Activated naive CD4-positive, alpha-beta T cell treated with anti-CD3 and anti-CD28 coated beads for 36 hours (primary cell): Measurements from ENCODE around the gene SLC22A12. TPM values are rescaled to one million over a fixed set of nuclear protein-coding genes. Genes with fewer than 3 reads are reported as not detected.
"Not testable (repeated sequence)": the region's sequence is repeated elsewhere in the genome, so short reads cannot be mapped to it uniquely, and the experiment has no call there.

ENCODE experiments used
- CTCF ChIA-PET: fragments of 350-600 bp; sonication (Branson Sonifier 250); formaldehyde crosslinking; loops from one replicate; lab custom pipeline; 2021; ENCODE audit warnings: antibody characterized with exemption; lab: Charles Lee
- DNase-seq: peaks from one replicate; pipeline ENCODE4 v3.0.0-alpha.2; 2020
- H3K27ac Mint-ChIP-seq: one replicate; pipeline ENCODE4 v1.8.0; 2021; ENCODE audit warnings: mild to moderate bottlenecking, mixed read lengths
- H3K27me3 Mint-ChIP-seq: one replicate; pipeline ENCODE4 v1.8.0; 2021; ENCODE audit warnings: low read depth, mixed read lengths
- H3K36me3 Mint-ChIP-seq: one replicate; pipeline ENCODE4 v1.8.0; 2021; ENCODE audit warnings: low read depth, mixed read lengths
- H3K4me1 Mint-ChIP-seq: one replicate; pipeline ENCODE4 v1.8.0; 2021; ENCODE audit warnings: low read depth, mixed read lengths
- H3K4me3 Mint-ChIP-seq: one replicate; pipeline ENCODE4 v1.8.0; 2021; ENCODE audit warnings: mild to moderate bottlenecking, moderate library complexity, mixed read lengths
- H3K9me3 Mint-ChIP-seq: one replicate; pipeline ENCODE4 v1.8.0; 2021; ENCODE audit warnings: mixed read lengths
- intact Hi-C: fragments of 100-400 bp; cut with micrococcal nuclease; formaldehyde crosslinking; loops from one replicate; pipeline ENCODE4 v1.15.1; 2023
- total RNA-seq, 2 experiments: library from RNA; stranded (reverse); gene quantifications; one replicate each; pipeline ENCODE4 v1.2.3, GENCODE V29; 2021

The SLC22A12 gene
- total RNA-seq, 2 experiments from 2014 or later, result not detected

DNA sequence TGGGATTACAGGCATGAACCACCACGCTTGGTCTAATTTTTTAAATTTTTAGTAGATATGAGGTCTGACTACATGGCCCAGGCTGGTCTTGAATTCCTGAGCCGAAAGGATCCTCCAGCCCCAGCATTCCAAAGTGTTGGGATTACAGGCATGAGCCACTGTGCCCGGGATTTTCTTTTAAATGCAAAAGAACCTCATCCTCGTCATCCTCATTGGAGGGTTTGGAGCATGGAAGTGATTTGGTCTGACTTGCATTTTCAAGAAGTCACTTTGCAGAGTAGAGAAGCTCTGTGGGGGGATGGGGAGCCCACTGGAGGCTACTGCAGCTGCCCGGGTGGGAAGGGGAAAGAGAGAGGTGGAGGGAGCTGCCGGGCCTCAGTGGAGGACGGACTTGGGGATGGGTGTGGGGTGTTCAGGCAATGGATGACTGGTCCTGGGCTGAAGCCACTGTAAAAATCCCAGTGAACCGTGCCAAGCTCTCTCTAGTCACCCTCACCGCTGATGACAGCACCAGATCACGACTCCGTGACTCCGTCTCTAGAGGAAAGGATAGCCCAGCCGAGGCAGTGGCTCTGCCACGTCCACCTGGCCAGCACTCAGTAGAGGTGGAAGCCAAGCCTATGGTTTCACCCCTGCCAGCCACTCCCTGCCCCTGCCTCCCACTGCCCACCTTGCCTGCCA lies 32.8 kb upstream of the SLC22A12 start:
- Mint-ChIP-seq H3K4me1 (no peaks in the 10 kb centered on the region), H3K36me3 (no peaks in the 10 kb centered on the region), H3K27me3 (no peaks in the 10 kb centered on the region), H3K4me3 (no peak overlapping the region), H3K9me3 (no peaks in the 10 kb centered on the region), H3K27ac (no peak overlapping the region)
- intact Hi-C loops, result no loop called here
- no peak for DNase-seq
- CTCF ChIA-PET, result interaction anchor here (0.9 to 1.8 kb wide), 2 partner anchors 95 to 109 kb away, joined by 3 to 7 read pairs; no protein-coding TSS in a partner anchor

DNA sequence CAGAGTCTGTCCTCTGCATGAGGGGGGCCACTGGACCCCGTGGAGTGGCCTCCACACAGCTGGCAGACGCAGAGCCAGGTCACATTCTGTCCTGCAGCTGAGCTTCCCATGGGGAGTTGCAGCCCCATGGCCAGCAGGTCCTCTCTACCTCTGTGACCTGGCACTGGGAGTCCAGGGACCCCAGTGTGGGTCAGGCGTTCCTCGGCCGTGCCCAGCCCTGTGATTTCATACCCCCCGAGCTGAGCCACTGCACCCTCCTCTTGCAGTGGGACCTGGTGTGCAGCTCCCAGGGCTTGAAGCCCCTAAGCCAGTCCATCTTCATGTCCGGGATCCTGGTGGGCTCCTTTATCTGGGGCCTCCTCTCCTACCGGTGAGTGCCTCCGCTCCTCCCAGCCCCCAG lies 32.2 kb upstream of the SLC22A12 start:
- DNase-seq, result no peak
- CTCF ChIA-PET, result interaction anchor here (1.8 kb wide), 1 partner anchor 110 kb away, joined by 7 read pairs; no protein-coding TSS in a partner anchor
- Mint-ChIP-seq H3K4me1 (no peaks in the 10 kb centered on the region), H3K4me3 (no peak overlapping the region), H3K27me3 (no peaks in the 10 kb centered on the region), H3K9me3 (no peaks in the 10 kb centered on the region), H3K36me3 (no peaks in the 10 kb centered on the region), H3K27ac (no peak overlapping the region)
- intact Hi-C loops, result no loop called here

DNA sequence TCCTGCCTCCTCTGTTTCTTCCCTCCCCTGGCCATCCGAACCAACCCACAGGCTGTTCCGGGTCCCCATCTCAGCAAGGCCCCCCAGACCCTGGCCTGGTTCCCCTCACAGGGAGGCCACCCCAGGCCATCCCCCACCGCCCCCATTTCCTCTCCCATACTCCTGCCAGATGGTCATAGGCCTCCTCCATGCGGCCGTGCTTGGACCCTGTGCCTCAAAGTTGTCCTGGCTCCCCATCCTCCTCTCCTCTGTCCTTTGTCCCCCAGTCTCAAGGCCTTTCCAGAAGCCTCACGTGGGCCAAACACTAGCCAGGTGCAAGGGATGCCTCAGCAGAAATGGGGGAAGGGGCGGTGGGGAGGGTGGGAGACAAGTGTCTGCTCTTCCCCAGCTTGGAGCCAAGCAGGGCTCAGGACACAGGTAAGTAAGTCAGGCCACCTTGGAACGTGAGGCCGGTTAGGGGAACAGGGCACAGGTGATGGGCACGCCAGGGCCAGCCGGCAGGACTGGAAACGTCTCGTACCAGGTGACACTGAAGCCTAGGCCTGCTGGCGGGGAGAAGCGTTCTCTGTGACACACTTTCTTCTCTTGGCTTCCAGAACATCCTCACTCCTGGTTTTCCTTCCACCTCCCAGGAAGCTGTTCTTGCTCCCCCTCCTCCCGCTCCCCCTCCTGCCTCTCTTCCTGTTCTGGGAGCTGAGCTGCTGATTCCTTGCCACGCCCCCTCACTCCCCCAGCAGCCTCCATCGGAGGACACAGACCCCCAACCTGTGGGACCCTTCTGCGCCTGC lies 31.5 kb upstream of the SLC22A12 start:
- H3K27me3 Mint-ChIP-seq, result no peaks in the 10 kb centered on the region
- intact Hi-C loops, result no loop called here
- CTCF ChIA-PET, result no interaction called here

DNA sequence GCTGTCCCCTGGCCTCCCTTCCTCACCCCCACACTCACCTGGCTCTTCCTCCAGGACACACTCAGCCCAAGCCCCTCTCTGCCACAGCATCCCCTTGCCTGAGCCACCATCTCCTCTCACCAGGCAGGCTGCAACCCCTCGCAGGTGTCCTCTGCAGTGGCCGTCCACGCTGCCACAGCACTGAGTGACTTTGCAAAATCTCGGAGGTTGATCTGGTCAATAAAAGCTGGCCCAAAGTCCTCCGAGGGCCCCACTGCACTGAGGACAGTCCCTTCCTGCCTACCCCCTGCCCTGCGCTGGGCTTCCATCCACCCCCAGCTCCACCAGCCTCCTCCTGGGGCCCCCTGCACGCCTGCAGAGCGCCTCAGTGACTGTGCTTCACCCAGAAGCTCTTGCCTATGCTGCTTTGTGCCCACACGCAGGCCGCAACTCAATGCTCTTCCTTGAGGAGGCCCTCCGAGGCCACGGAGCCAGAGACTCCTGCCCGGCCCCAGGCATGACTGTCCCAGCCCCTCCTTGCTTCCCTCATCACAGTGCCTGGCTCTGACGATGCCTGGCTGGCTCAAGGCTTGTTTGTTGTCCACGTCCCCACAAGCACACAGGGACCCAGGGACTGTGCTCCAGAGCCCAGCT lies 30.8 kb upstream of the SLC22A12 start:
- no peaks in the 10 kb centered on the region for H3K27me3 Mint-ChIP-seq

More for the DNA sequence above, 31.5 kb upstream of the SLC22A12 start:
- Mint-ChIP-seq H3K4me1 (no peaks in the 10 kb centered on the region), H3K36me3 (no peaks in the 10 kb centered on the region), H3K27ac (no peak overlapping the region), H3K9me3 (no peaks in the 10 kb centered on the region), H3K4me3 (no peak overlapping the region)
- DNase-seq, result no peak

DNA sequence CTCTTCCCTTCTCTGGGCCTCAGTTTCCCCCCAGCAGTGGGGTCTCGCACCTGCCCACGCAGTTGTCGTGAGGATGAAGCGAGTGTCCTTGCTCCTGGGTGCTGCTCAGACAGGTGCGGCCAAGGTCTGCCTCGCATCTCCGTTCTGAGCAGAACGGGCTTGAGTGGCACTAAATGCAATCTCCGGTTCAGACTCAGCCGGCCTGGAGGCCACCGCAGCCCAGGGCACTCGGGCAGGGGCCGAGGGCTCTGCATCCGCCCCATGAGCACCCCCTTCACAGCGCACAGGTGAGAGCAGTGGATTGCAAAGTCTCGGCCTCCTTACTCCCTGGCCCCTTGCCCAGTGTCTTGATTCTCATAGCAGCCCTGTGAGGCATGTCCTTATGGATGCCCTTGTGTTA lies 30.1 kb upstream of the SLC22A12 start:
- no peaks in the 10 kb centered on the region for H3K4me1 Mint-ChIP-seq
- intact Hi-C loops, result no loop called here
- no peak overlapping the region for H3K4me3 Mint-ChIP-seq
- H3K27me3 Mint-ChIP-seq, result no peaks in the 10 kb centered on the region
- no peak for DNase-seq
- H3K36me3 Mint-ChIP-seq, result no peaks in the 10 kb centered on the region
- H3K27ac Mint-ChIP-seq, result no peak overlapping the region
- CTCF ChIA-PET, result no interaction called here
- H3K9me3 Mint-ChIP-seq, result no peaks in the 10 kb centered on the region

More for the DNA sequence above, 30.8 kb upstream of the SLC22A12 start:
- H3K4me3 Mint-ChIP-seq, result no peak overlapping the region
- CTCF ChIA-PET, result no interaction called here
- H3K9me3 Mint-ChIP-seq, result no peaks in the 10 kb centered on the region
- no peaks in the 10 kb centered on the region for H3K4me1 Mint-ChIP-seq
- no peak for DNase-seq
- H3K36me3 Mint-ChIP-seq, result no peaks in the 10 kb centered on the region
- no peak overlapping the region for H3K27ac Mint-ChIP-seq
- intact Hi-C loops, result no loop called here

DNA sequence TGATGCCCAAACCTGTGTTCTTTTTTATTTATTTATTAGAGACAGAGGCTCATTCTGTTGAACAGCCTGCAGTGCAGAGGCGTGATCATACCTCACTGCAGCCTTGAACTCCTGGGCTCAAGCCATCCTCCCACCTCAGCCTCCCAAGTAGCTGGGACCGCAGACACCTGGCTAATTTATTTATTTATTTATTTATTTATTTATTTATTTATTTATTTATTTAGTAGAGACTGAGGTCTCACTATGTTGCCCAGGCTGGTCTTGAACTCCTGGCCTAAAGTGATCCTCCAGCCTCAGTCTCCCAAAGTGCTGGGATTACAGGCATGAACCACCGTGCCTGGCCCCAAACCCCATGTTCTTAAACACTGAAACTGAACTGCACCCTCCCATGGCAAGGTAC lies 29.6 kb upstream of the SLC22A12 start:
- H3K27me3 Mint-ChIP-seq, intact Hi-C loops, H3K4me3 Mint-ChIP-seq, H3K9me3 Mint-ChIP-seq, H3K27ac Mint-ChIP-seq, CTCF ChIA-PET, H3K36me3 Mint-ChIP-seq, H3K4me1 Mint-ChIP-seq, DNase-seq: not testable (repeated sequence)

DNA sequence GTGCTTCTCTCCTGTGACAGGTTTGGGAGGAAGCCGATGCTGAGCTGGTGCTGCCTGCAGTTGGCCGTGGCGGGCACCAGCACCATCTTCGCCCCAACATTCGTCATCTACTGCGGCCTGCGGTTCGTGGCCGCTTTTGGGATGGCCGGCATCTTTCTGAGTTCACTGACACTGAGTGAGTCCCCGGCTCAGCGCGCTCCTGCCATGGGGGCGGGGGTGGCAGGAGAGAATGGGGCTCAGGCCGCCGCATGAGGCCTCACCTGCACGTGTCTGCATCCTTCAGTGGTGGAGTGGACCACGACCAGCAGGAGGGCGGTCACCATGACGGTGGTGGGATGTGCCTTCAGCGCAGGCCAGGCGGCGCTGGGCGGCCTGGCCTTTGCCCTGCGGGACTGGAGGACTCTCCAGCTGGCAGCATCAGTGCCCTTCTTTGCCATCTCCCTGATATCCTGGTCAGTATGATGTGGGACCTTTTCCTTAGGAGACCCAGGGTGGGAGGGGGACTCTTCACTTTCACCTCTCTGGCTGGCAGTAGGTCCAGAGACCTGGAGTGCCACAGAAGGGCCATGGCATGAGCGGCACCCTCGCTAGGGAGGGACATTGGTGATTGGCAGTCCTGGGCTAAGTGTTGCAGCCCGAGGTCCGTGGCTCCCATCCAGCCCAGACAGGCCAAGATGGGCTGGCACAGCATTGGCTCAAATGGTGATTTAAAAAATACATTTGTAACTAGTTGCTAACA lies 28.9 kb upstream of the SLC22A12 start:
- Mint-ChIP-seq H3K27me3 (no peaks in the 10 kb centered on the region), H3K4me3 (no peak overlapping the region), H3K9me3 (no peaks in the 10 kb centered on the region), H3K36me3 (no peaks in the 10 kb centered on the region), H3K27ac (no peak overlapping the region), H3K4me1 (peaks cover 4% of the 10 kb centered on the region)
- CTCF ChIA-PET, result no interaction called here
- DNase-seq, result no peak
- intact Hi-C loops, result no loop called here

DNA sequence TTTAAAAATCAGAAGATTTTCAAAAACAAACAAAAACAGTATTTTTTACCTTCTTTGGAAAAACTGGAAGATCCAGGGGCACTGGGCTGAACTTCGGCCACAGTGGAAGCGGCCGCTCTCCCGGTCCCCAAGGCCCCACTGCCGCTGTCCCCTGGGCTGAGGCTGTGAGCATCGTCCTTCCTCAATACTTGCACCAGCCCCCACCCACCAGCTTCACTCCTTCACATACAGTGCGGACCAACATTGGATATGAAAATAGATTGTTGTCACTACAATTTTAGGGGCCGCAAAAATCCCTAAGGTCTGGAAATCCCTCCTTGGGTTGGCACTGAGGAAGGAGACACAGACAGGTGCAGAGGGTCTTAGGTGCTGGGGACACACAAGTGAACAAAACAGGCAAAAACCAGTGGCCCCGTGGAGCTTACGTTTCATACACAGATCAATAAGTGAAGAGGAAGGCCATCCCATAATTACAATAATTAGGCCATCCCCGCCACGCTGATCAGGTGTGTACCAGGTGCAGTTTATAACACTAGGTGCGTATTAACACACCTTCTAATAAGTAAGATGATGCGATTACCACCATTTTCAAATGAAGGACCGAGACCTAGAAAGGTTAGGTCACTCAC lies 28.2 kb upstream of the SLC22A12 start:
- Mint-ChIP-seq H3K27ac (no peak overlapping the region), H3K4me3 (no peak overlapping the region), H3K9me3 (no peaks in the 10 kb centered on the region), H3K4me1 (peaks cover 4% of the 10 kb centered on the region), H3K36me3 (no peaks in the 10 kb centered on the region), H3K27me3 (no peaks in the 10 kb centered on the region)
- CTCF ChIA-PET, result no interaction called here
- no peak for DNase-seq
- intact Hi-C loops, result no loop called here

DNA sequence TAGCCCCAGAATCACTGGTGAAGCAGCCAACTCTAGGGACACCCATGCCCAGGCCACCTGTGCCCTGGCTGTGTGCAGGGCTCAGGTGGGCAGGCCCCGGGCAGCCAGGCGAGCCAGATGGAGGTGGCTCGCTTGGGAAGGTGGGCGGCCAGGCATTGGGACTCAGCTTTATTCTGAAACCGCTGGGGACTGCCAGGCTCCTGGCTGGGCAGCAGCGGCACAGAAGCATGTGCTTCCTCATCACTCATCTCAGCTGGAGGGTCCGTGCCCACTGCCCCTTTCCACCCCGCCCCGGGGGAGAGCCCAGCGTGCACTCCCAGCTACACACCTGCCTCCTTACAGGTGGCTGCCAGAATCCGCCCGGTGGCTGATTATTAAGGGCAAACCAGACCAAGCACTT lies 27.1 kb upstream of the SLC22A12 start:
- H3K9me3 Mint-ChIP-seq, result no peaks in the 10 kb centered on the region

DNA sequence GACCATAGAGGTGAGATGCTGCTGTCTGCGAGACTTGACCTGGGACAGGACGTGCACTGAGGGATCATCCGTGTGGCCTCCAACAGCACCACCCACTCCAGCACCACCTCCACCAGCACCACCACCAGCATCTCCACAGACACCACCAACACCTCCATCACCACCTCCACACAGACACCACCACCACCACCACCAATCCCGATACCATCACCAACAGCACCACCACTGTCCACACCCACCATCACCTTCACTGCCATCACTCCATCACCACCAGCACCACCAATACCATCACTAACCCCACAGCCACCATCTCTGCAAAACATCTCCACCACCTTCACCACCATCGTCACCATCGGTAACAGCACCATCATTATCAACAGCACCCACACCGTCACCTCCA lies 26.6 kb upstream of the SLC22A12 start:
- CTCF ChIA-PET, result no interaction called here
- no peak overlapping the region for H3K27ac Mint-ChIP-seq
- no peaks in the 10 kb centered on the region for H3K27me3 Mint-ChIP-seq
- DNase-seq, result no peak
- H3K9me3 Mint-ChIP-seq, result no peaks in the 10 kb centered on the region
- intact Hi-C loops, result no loop called here
- no peaks in the 10 kb centered on the region for H3K36me3 Mint-ChIP-seq
- no peak overlapping the region for H3K4me3 Mint-ChIP-seq
- H3K4me1 Mint-ChIP-seq, result peaks cover 4% of the 10 kb centered on the region

More for the DNA sequence above, 27.1 kb upstream of the SLC22A12 start:
- intact Hi-C loops, result no loop called here
- no peak overlapping the region for H3K4me3 Mint-ChIP-seq
- no peaks in the 10 kb centered on the region for H3K27me3 Mint-ChIP-seq
- H3K36me3 Mint-ChIP-seq, result no peaks in the 10 kb centered on the region
- CTCF ChIA-PET, result no interaction called here
- no peak overlapping the region for H3K27ac Mint-ChIP-seq
- H3K4me1 Mint-ChIP-seq, result peaks cover 4% of the 10 kb centered on the region
- DNase-seq, result no peak

DNA sequence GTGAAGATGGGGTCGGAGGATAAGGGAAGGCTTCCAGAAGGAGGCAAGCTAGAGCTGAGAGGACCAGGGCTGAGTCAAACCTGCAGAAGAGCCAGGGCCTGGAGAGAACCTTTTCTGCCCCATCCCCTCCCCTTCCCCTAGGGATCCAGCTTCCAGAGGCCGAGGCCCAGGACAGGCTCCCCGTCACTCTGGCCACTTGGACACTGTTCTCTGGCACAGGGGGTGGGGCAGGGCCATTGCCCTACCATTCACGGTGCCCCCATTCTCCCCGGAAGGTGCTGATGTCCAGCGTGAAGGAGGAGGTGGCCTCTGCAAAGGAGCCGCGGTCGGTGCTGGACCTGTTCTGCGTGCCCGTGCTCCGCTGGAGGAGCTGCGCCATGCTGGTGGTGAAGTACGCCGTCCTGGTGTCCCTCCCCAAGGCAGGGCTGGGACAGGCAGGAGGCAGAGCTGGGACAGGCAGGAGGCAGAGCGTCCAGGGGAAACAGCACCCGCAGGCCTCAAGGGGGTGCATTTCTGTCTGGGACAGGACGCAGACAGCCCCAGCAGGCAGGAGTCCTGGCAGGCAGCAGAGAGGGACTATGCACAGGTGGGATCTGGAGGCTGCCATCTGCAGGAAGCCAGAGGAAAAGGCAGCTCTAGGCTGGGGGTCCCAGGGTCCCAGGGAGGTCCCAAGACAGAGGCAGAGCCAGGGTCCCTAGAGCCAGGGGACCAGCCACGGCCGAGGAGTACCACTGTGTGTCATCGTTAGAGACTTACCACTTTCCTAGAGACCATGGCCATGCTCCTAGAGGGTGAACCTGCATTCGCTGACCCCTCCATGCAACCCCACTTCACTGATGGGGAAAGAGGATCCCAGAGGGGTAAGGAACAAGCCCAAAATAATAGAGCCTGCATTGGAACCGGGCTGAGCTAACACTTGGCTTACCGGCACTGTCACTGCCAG lies 25.8 kb upstream of the SLC22A12 start:
- peaks cover 4% of the 10 kb centered on the region for H3K4me1 Mint-ChIP-seq
- H3K4me3 Mint-ChIP-seq, result no peak overlapping the region
- CTCF ChIA-PET, result no interaction called here
- H3K27ac Mint-ChIP-seq, result no peak overlapping the region
- no peak for DNase-seq
- no peaks in the 10 kb centered on the region for H3K36me3 Mint-ChIP-seq
- intact Hi-C loops, result no loop called here
- H3K9me3 Mint-ChIP-seq, result no peaks in the 10 kb centered on the region
- no peaks in the 10 kb centered on the region for H3K27me3 Mint-ChIP-seq
